GM12878 (cell line): ENCODE measurements around the gene CDR2L. TPM values are rescaled to one million over a fixed set of nuclear protein-coding genes. Genes with fewer than 3 reads are reported as not detected.

ENCODE experiments used
- ATAC-seq: fragments of 200-7000 bp; cut with Tn5 transposase; 3 replicates; pipeline ENCODE4 v1.9.1; 2020; ENCODE audit warnings: mild to moderate bottlenecking, moderate library complexity
- BruUV-seq: library from RNA; stranded (reverse); fragments of 400-500 nt; replicated peaks from 2 replicates; lab custom pipeline; 2021; lab: Mats Ljungman, UMichigan
- CTCF ChIA-PET: fragments of 300-600 bp; sonication (Branson Sonifier 250); formaldehyde crosslinking; extraction: SDS; loops from one replicate; lab custom pipeline; 2021; ENCODE audit warnings: inconsistent platforms; lab: Yijun Ruan, JAX
- POLR2A ChIA-PET: fragments of 350-600 bp; formaldehyde crosslinking; extraction: SDS; loops from one replicate; lab custom pipeline; 2021; ENCODE audit warnings: inconsistent platforms; lab: Charles Lee
- RAD21 ChIA-PET: fragments of 300-600 bp; sonication (Branson Sonifier 250); formaldehyde crosslinking; loops from one replicate; lab custom pipeline; 2023; ENCODE audit warnings: antibody characterized with exemption; ENCODE audit not compliant: unreplicated experiment; lab: Charles Lee
- SMC1A ChIA-PET: fragments of 300-600 bp; sonication (Branson Sonifier 250); formaldehyde crosslinking; loops from one replicate; lab custom pipeline; 2023; ENCODE audit not compliant: unreplicated experiment, uncharacterized antibody; lab: Charles Lee
- DNase-seq: peaks from one replicate; pipeline ENCODE4 v3.0.0-alpha.2; 2011; ENCODE audit warnings: low read depth, low spot score
- FAIRE-seq: peaks from 3 replicates; lab custom pipeline; 2011; peaks lifted over from hg19 to GRCh38; lab: Jason Lieb, UNC
- H2AFZ ChIP-seq: 2 replicates; pipeline ENCODE4 v1.6.0; 2011; ENCODE audit warnings: low read depth, low read length, control low read depth; ENCODE audit not compliant: control insufficient read depth
- H3K27ac ChIP-seq: 2 replicates; pipeline ENCODE4 v1.5.1; 2011; ENCODE audit warnings: control low read depth; ENCODE audit not compliant: control insufficient read depth, insufficient read depth
- H3K27me3 ChIP-seq, 2 experiments: replicated peaks in 1 of 2; 2 replicates each; pipeline versions ENCODE4 v1.6.0 to v1.6.1; 2011; ENCODE audit warnings: low read length in 1 of 2; ENCODE audit not compliant: control insufficient read depth in 2 of 2, insufficient read depth in 2 of 2
- H3K36me3 ChIP-seq, 2 experiments: 2 replicates each; pipeline ENCODE4 v1.5.1; 2011; ENCODE audit warnings: low read length in 1 of 2; ENCODE audit not compliant: control insufficient read depth in 2 of 2, insufficient read depth in 2 of 2
- H3K4me1 ChIP-seq: 2 replicates; pipeline ENCODE4 v1.6.1; 2011; ENCODE audit warnings: mild to moderate bottlenecking, low read length, moderate library complexity, mixed read lengths; ENCODE audit not compliant: control insufficient read depth, insufficient read depth
- H3K4me2 ChIP-seq: 2 replicates; pipeline ENCODE4 v1.6.0; 2011; ENCODE audit warnings: control low read depth; ENCODE audit not compliant: control insufficient read depth, insufficient read depth
- H3K4me3 ChIP-seq: fragments of 200-600 bp; sonication (generic); 2 replicates; pipeline ENCODE4 v1.5.1; 2016
- H3K79me2 ChIP-seq: 2 replicates; pipeline ENCODE4 v1.6.0; 2011; ENCODE audit warnings: low read length; ENCODE audit not compliant: control insufficient read depth, insufficient read depth
- H3K9ac ChIP-seq: 2 replicates; pipeline ENCODE4 v1.8.0; 2011; ENCODE audit warnings: low read length, control low read depth, mixed read lengths; ENCODE audit not compliant: control insufficient read depth, insufficient read depth
- H3K9me3 ChIP-seq: replicated peaks from 3 replicates; pipeline ENCODE4 v1.5.1; 2011; ENCODE audit warnings: mild to moderate bottlenecking, low read length; ENCODE audit not compliant: control insufficient read depth, insufficient read depth
- H4K20me1 ChIP-seq: 2 replicates; pipeline ENCODE4 v1.6.0; 2011; ENCODE audit not compliant: control insufficient read depth, insufficient read depth
- BACH1 ChIP-seq: fragments of 450-650 bp; IDR thresholded peaks from 2 replicates; pipeline ENCODE4 v1.6.1; 2017; ENCODE audit warnings: mild to moderate bottlenecking, borderline replicate concordance
- FOXK2 ChIP-seq: fragments of 450-650 bp; IDR thresholded peaks from 2 replicates; pipeline ENCODE4 v1.6.1; 2017; ENCODE audit warnings: mild to moderate bottlenecking, moderate library complexity
- FOXM1 ChIP-seq: IDR thresholded peaks from 2 replicates; pipeline ENCODE4 v1.6.1; 2012; ENCODE audit warnings: low read depth, mild to moderate bottlenecking, inconsistent platforms, low read length, moderate library complexity
- MYC ChIP-seq: IDR thresholded peaks from 2 replicates; pipeline ENCODE4 v1.6.1; 2011; ENCODE audit warnings: mild to moderate bottlenecking, low read length, moderate library complexity, inconsistent platforms; ENCODE audit not compliant: insufficient read depth, insufficient replicate concordance, insufficient read length, severe bottlenecking
- NFXL1 ChIP-seq: fragments of 450-650 bp; IDR thresholded peaks from 2 replicates; pipeline ENCODE4 v1.6.1; 2017; ENCODE audit warnings: antibody characterized with exemption, mild to moderate bottlenecking, borderline replicate concordance
- PAX8 ChIP-seq: fragments of 450-650 bp; IDR thresholded peaks from 2 replicates; pipeline ENCODE4 v1.6.1; 2017; ENCODE audit warnings: mild to moderate bottlenecking, moderate library complexity
- POLR2AphosphoS2 ChIP-seq: IDR thresholded peaks from 2 replicates; pipeline ENCODE4 v1.6.1; 2011; ENCODE audit warnings: low read depth, mild to moderate bottlenecking, low read length, improper control_type of control experiment, moderate library complexity
- STAT1 ChIP-seq: fragments of 450-650 bp; conservative IDR thresholded peaks from 2 replicates; pipeline ENCODE4 v1.6.1; 2014; ENCODE audit warnings: antibody characterized with exemption, mild to moderate bottlenecking
- TARDBP ChIP-seq: IDR thresholded peaks from 2 replicates; pipeline ENCODE4 v1.6.1; 2016; ENCODE audit warnings: borderline replicate concordance
- WRNIP1 ChIP-seq: IDR thresholded peaks from 2 replicates; pipeline ENCODE4 v1.6.1; 2011; ENCODE audit warnings: low read depth, low read length, improper control_type of control experiment, borderline replicate concordance
- ZZZ3 ChIP-seq: IDR thresholded peaks from 2 replicates; pipeline ENCODE4 v1.6.1; 2011; ENCODE audit warnings: low read depth; ENCODE audit not compliant: control insufficient read depth, insufficient read length
- WGBS: methylation state at CpG from one replicate; pipeline ENCODE4 v1.1.6; 2016; ENCODE audit warnings: low lambda C conversion rate; ENCODE audit not compliant: insufficient replicate concordance, insufficient coverage; ENCODE audit errors: missing lambda C conversion rate; 5-methylcytosine and 5-hydroxymethylcytosine counted together
- in situ Hi-C: fragments of 300-500 bp; cut with MboI; formaldehyde crosslinking; loops from 9 replicates; pipeline ENCODE4 v1.14.3; 2018; ENCODE audit warnings: mixed read lengths
- intact Hi-C: fragments of 100-400 bp; cut with micrococcal nuclease; formaldehyde crosslinking; loops from one replicate; pipeline ENCODE4 v1.14.2; 2022; ENCODE audit not compliant: unreplicated experiment
- polyA plus RNA-seq, 11 experiments: library from polyadenylated mRNA; depleted of rRNA in 4 of 11; unstranded in 6 of 11; stranded (reverse) in 5 of 11; fragments of >200 nt; fragmentation: Nextera tagmentation in 4 of 11; fragmentation: Illumina TruSeq in 1 of 11; extraction: Ambion mirVana in 4 of 11; extraction: Trizol in 1 of 11; gene quantifications; 1 replicate in 1 of 11; 2 replicates in 10 of 11; pipeline versions ENCODE4 v1.2.1 to v1.2.3, GENCODE V29; 2011 to 2016; ENCODE audit warnings: inconsistent platforms in 2 of 11, missing spikeins in 2 of 11, low read depth in 1 of 11
- total RNA-seq, 4 experiments: library from RNA; depleted of rRNA in 3 of 4; stranded (reverse); fragments of >200 nt in 3 of 4; fragmentation: Illumina TruSeq in 1 of 4; extraction: Trizol in 1 of 4; gene quantifications; 2 replicates each; pipeline versions ENCODE4 v1.2.1 to v1.2.3, GENCODE V29; 2013 to 2021
- TF ChIP-seq, protein P1 (sequence below): fragments of 450-650 bp; IDR thresholded peaks from 2 replicates; pipeline ENCODE4 v1.6.1; 2016; ENCODE audit warnings: mild to moderate bottlenecking
- TF ChIP-seq, protein P2 (sequence below): fragments of 150-350 bp; IDR thresholded peaks from 2 replicates; pipeline ENCODE4 v1.6.1; 2016; ENCODE audit warnings: low read depth, low read length
- TF ChIP-seq, protein P3 (sequence below): fragments of 450-650 bp; IDR thresholded peaks from 2 replicates; pipeline ENCODE4 v1.6.1; 2017; ENCODE audit warnings: mild to moderate bottlenecking, moderate library complexity

CDR2L gene
- total and polyA plus RNA-seq, 10 of the 15 experiments (the other 5 are each of a cell fraction or from before 2014, with no cell fraction given), result 0.03 to 0.18 (median 0.04) TPM; not detected in 6

DNA sequence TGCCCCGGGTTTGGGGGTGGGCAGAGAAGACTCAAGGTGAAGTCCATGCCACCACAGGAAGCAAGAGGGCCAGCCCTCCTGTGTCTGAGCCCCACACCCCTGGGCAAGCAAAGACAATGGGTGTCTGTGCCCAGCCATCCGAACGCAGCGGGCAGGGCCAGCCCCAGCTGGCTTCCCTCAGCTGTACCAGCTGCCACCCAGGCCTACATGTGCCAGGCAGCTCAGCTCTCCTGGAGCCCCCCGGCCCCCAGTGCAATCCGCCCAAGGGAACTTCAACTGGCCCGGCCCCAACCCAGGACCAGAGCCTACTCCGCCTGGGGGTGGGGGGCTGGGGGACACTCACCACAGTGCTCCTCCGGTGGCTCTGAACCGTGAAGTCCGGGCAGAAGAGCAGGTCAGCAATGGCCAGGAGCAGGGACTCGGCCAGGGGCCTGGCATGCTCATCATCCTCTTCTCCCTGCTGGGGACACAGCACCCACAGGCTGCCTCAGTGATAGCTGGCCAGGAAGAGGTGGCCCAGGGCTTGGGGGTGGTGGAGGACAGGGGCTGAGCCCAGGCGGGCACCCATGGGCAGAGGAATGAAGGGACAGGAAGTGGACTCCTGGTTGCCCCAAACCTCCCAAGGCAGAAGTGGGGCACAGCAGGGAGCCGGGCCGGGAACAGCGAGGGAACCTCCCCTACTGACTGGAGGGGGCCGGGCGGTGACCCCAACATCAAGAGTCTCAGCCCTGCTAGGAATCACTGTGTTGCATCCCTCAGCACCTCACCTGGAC, 24.6 kb upstream of the CDR2L start:
- SMC1A ChIA-PET, result interaction anchor here (0.7 to 7.7 kb wide), 17 partner anchors 10 to 450 kb away, joined by 3 to 74 read pairs (median 7); partner anchors contain the start of genes HID1, MRPL58, OTOP2 and USH1G
- H3K9ac ChIP-seq, result no peak overlapping the region
- H3K4me1 ChIP-seq, result no peaks in the 10 kb centered on the region; the same call in 1 of the 2 replicates
- BruUV-seq, result no TSS peak
- intact Hi-C loops, result loop anchor here (5.0 to 10.0 kb wide), 4 partner anchors 72 to 452 kb away; no protein-coding TSS in a partner anchor
- no peak for DNase-seq
- no peak overlapping the region for H3K4me2 ChIP-seq
- H4K20me1 ChIP-seq, result no peaks in the 10 kb centered on the region
- 63% methylated on average over 16 of the region's 18 CpGs for WGBS
- no peak for FAIRE-seq
- H3K27ac ChIP-seq, result no peak overlapping the region
- ATAC-seq, result no peak
- no peaks in the 10 kb centered on the region for H3K9me3 ChIP-seq
- no peaks in the 10 kb centered on the region for H3K36me3 ChIP-seq
- POLR2A ChIA-PET, result interaction anchor here (0.6 to 1.3 kb wide), 4 partner anchors 25 to 220 kb away, joined by 3 to 6 read pairs (median 4); partner anchors contain the start of genes CDR2L and SLC16A5
- H3K4me3 ChIP-seq, result no peak overlapping the region
- in situ Hi-C loops, result loop anchor here (5.0 kb wide), 1 partner anchor 239 kb away; no protein-coding TSS in a partner anchor
- CTCF ChIA-PET, result interaction anchor here (1.0 to 13.8 kb wide), 35 partner anchors 11 to 322 kb away, joined by 3 to 274 read pairs (median 19); partner anchors contain the start of genes ARMC7, HID1, MRPL58 and NT5C
- RAD21 ChIA-PET, result interaction anchor here (0.6 to 4.5 kb wide), 29 partner anchors 12 to 694 kb away, joined by 3 to 127 read pairs (median 9); partner anchors contain the start of genes ATP5PD, FDXR, KCTD2 and MIF4GD
- no peaks in the 10 kb centered on the region for H3K79me2 ChIP-seq
- H2AFZ ChIP-seq, result no peak overlapping the region
- H3K27me3 ChIP-seq, result no peaks in the 10 kb centered on the region
- TF ChIP-seq NFXL1, result no peak
- TF ChIP-seq WRNIP1, result no peak
- TF ChIP-seq FOXM1, result no peak
- TF ChIP-seq, protein P1, sequence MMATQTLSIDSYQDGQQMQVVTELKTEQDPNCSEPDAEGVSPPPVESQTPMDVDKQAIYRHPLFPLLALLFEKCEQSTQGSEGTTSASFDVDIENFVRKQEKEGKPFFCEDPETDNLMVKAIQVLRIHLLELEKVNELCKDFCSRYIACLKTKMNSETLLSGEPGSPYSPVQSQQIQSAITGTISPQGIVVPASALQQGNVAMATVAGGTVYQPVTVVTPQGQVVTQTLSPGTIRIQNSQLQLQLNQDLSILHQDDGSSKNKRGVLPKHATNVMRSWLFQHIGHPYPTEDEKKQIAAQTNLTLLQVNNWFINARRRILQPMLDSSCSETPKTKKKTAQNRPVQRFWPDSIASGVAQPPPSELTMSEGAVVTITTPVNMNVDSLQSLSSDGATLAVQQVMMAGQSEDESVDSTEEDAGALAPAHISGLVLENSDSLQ, result no peak
- no peak for TF ChIP-seq FOXK2
- no peak for TF ChIP-seq PAX8
- TF ChIP-seq, protein P2, sequence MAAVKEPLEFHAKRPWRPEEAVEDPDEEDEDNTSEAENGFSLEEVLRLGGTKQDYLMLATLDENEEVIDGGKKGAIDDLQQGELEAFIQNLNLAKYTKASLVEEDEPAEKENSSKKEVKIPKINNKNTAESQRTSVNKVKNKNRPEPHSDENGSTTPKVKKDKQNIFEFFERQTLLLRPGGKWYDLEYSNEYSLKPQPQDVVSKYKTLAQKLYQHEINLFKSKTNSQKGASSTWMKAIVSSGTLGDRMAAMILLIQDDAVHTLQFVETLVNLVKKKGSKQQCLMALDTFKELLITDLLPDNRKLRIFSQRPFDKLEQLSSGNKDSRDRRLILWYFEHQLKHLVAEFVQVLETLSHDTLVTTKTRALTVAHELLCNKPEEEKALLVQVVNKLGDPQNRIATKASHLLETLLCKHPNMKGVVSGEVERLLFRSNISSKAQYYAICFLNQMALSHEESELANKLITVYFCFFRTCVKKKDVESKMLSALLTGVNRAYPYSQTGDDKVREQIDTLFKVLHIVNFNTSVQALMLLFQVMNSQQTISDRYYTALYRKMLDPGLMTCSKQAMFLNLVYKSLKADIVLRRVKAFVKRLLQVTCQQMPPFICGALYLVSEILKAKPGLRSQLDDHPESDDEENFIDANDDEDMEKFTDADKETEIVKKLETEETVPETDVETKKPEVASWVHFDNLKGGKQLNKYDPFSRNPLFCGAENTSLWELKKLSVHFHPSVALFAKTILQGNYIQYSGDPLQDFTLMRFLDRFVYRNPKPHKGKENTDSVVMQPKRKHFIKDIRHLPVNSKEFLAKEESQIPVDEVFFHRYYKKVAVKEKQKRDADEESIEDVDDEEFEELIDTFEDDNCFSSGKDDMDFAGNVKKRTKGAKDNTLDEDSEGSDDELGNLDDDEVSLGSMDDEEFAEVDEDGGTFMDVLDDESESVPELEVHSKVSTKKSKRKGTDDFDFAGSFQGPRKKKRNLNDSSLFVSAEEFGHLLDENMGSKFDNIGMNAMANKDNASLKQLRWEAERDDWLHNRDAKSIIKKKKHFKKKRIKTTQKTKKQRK, result no peak
- no peak for TF ChIP-seq ZZZ3
- no peak for TF ChIP-seq POLR2AphosphoS2
- no peak for TF ChIP-seq MYC
- no peak for TF ChIP-seq STAT1
- TF ChIP-seq TARDBP, result no peak
- no peak for TF ChIP-seq BACH1
- TF ChIP-seq, protein P3, sequence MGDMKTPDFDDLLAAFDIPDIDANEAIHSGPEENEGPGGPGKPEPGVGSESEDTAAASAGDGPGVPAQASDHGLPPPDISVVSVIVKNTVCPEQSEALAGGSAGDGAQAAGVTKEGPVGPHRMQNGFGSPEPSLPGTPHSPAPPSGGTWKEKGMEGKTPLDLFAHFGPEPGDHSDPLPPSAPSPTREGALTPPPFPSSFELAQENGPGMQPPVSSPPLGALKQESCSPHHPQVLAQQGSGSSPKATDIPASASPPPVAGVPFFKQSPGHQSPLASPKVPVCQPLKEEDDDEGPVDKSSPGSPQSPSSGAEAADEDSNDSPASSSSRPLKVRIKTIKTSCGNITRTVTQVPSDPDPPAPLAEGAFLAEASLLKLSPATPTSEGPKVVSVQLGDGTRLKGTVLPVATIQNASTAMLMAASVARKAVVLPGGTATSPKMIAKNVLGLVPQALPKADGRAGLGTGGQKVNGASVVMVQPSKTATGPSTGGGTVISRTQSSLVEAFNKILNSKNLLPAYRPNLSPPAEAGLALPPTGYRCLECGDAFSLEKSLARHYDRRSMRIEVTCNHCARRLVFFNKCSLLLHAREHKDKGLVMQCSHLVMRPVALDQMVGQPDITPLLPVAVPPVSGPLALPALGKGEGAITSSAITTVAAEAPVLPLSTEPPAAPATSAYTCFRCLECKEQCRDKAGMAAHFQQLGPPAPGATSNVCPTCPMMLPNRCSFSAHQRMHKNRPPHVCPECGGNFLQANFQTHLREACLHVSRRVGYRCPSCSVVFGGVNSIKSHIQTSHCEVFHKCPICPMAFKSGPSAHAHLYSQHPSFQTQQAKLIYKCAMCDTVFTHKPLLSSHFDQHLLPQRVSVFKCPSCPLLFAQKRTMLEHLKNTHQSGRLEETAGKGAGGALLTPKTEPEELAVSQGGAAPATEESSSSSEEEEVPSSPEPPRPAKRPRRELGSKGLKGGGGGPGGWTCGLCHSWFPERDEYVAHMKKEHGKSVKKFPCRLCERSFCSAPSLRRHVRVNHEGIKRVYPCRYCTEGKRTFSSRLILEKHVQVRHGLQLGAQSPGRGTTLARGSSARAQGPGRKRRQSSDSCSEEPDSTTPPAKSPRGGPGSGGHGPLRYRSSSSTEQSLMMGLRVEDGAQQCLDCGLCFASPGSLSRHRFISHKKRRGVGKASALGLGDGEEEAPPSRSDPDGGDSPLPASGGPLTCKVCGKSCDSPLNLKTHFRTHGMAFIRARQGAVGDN, result no peak
